GM19397 (cell line): Measurements from ENCODE around the gene COPG2.
"Not testable (repeated sequence)": the region's sequence is repeated elsewhere in the genome, so short reads cannot be mapped to it uniquely, and the experiment has no call there.

Experiments used
- ATAC-seq: cut with Tn5 transposase; IDR thresholded peaks from one replicate; pipeline ENCODE4 v1.9.1; 2021; ENCODE audit warnings: mild to moderate bottlenecking, moderate library complexity; ENCODE audit not compliant: unreplicated experiment

The COPG2 gene

GRCh38 chr7:130649004-130649790 is 19.4 kb downstream of the COPG2 start:
- no peak for ATAC-seq

- ATAC-seq: no peak
Measured at GRCh38 chr7:130648580-130648979, 20.0 kb downstream of the COPG2 start.

GRCh38 chr7:130642383-130642782 is 26.2 kb downstream of the COPG2 start:
- no peak for ATAC-seq

GRCh38 chr7:130641497-130641896 is 27.1 kb downstream of the COPG2 start:
- ATAC-seq: no peak

- no peak for ATAC-seq
Measured at GRCh38 chr7:130641040-130641439, 27.5 kb downstream of the COPG2 start.

- ATAC-seq: no peak
Measured at GRCh38 chr7:130639388-130639787, 29.2 kb downstream of the COPG2 start.

GRCh38 chr7:130632111-130632510 is 36.4 kb downstream of the COPG2 start:
- no peak for ATAC-seq

GRCh38 chr7:130628901-130629300 is 39.6 kb downstream of the COPG2 start:
- ATAC-seq: no peak

- no peak for ATAC-seq
Measured at GRCh38 chr7:130627775-130628174, 40.8 kb downstream of the COPG2 start.

- ATAC-seq: no peak
Measured at GRCh38 chr7:130622866-130623265, 45.7 kb downstream of the COPG2 start.

GRCh38 chr7:130615583-130615982 is 53.0 kb downstream of the COPG2 start:
- no peak for ATAC-seq

GRCh38 chr7:130614449-130614848 is 54.1 kb downstream of the COPG2 start:
- ATAC-seq: no peak

- ATAC-seq: no peak
Measured at GRCh38 chr7:130611218-130611617, 57.3 kb downstream of the COPG2 start.

GRCh38 chr7:130607066-130607465 is 61.5 kb downstream of the COPG2 start:
- not testable (repeated sequence) for ATAC-seq

GRCh38 chr7:130606161-130606560 is 62.4 kb downstream of the COPG2 start:
- no peak for ATAC-seq

- ATAC-seq: no peak
Measured at GRCh38 chr7:130598056-130598455, 70.5 kb downstream of the COPG2 start.

GRCh38 chr7:130595986-130596385 is 72.6 kb downstream of the COPG2 start:
- no peak for ATAC-seq

GRCh38 chr7:130593033-130593432 is 75.5 kb downstream of the COPG2 start:
- no peak for ATAC-seq

GRCh38 chr7:130591464-130591863 is 77.1 kb downstream of the COPG2 start:
- ATAC-seq: not testable (repeated sequence)

- ATAC-seq: not testable (repeated sequence)
Measured at GRCh38 chr7:130585932-130586331, 82.6 kb downstream of the COPG2 start.

- ATAC-seq: not testable (repeated sequence)
Measured at GRCh38 chr7:130575110-130575509, 93.4 kb downstream of the COPG2 start.

- ATAC-seq: not testable (repeated sequence)
Measured at GRCh38 chr7:130570144-130570543, 98.4 kb downstream of the COPG2 start.

GRCh38 chr7:130566898-130567280 is 101.7 kb downstream of the COPG2 start:
- ATAC-seq: no peak
